Measurements from ENCODE around the gene S100A10. TPM values are rescaled to one million over a fixed set of nuclear protein-coding genes. Genes with fewer than 3 reads are reported as not detected.

Gene S100A10
- total RNA-seq, 1 experiment from 2014 or later = 2,143 TPM

DNA sequence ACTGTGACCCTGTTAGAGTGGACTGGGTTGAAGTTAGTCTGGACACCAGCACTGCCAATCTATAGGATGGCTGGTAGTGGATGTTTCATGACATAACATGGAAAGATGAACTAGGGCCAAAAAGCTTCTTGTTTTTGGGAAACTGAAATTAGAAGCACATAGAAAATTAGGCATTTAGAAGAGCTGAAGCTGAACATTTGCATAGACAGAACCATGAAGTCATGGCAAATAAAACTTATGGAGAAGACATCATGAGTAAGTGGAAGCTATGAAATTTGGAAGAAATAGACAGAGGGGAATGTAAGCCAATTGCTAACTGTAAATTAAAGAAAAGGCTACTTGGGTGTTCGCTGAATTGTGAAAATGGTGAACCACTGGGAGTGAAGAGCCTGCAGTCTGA is 45.8 kb upstream of the S100A10 start:
- intact Hi-C loops (cut with micrococcal nuclease; ENCODE audit: unreplicated experiment) = no loop called here
- H3K27me3 ChIP-seq (replicated peaks; ENCODE audit: control insufficient read depth, insufficient read depth, low read length) = no peaks in the 10 kb centered on the region
- Mint-ChIP-seq H3K9me3 (ENCODE audit: unreplicated experiment) (no peaks in the 10 kb centered on the region), H3K4me3 (ENCODE audit: unreplicated experiment) (no peak overlapping the region), H3K36me3 (ENCODE audit: insufficient read depth, unreplicated experiment) (peaks cover 24% of the 10 kb centered on the region), H3K4me1 (ENCODE audit: low read depth, unreplicated experiment) (no peaks in the 10 kb centered on the region), H3K27ac (ENCODE audit: unreplicated experiment) (no peak overlapping the region), H3K27me3 (ENCODE audit: insufficient read depth, unreplicated experiment) (no peaks in the 10 kb centered on the region)
- H3K36me3 ChIP-seq (ENCODE audit: control insufficient read depth, insufficient read depth, low read length) = no peaks in the 10 kb centered on the region
- BruUV-seq (replicated peaks) = no TSS peak
- DNase-seq = no peak
- TF ChIP-seq, protein P1, sequence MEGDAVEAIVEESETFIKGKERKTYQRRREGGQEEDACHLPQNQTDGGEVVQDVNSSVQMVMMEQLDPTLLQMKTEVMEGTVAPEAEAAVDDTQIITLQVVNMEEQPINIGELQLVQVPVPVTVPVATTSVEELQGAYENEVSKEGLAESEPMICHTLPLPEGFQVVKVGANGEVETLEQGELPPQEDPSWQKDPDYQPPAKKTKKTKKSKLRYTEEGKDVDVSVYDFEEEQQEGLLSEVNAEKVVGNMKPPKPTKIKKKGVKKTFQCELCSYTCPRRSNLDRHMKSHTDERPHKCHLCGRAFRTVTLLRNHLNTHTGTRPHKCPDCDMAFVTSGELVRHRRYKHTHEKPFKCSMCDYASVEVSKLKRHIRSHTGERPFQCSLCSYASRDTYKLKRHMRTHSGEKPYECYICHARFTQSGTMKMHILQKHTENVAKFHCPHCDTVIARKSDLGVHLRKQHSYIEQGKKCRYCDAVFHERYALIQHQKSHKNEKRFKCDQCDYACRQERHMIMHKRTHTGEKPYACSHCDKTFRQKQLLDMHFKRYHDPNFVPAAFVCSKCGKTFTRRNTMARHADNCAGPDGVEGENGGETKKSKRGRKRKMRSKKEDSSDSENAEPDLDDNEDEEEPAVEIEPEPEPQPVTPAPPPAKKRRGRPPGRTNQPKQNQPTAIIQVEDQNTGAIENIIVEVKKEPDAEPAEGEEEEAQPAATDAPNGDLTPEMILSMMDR (IDR thresholded peaks at IDR 0.05; ENCODE audit: insufficient read depth in 1 of 2, low read depth in 1 of 2, low read length in 1 of 2, severe bottlenecking in 1 of 2, unreplicated experiment in 1 of 2) = no peak
- no peaks in the 10 kb centered on the region for H3K9me3 ChIP-seq
- POLR2A ChIA-PET = no interaction called here
- CTCF ChIA-PET = no interaction called here
- H3K4me1 ChIP-seq = peaks cover 10% of the 10 kb centered on the region
- no peak overlapping the region for H3K4me3 ChIP-seq (ENCODE audit: low read depth, low read length)

DNA sequence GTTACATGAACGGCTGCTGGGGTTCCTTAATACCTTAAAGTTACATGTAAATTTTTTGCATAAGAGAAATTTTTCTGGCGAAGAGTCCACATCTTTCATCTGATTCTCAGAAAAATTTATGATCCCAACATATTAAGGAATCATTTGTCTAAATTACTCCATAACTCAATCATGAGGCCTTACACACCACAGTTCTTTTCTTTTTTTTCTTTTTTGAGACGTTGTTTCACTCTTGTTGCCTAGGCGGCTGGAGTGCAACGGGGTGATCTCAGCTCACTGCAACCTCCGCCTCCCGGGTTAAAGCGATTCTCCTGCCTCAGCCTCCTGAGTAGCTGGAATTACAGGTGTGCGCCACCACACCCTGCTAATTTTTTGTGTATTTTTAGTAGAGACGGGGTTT is 45.2 kb upstream of the S100A10 start:
- H3K27me3 Mint-ChIP-seq (ENCODE audit: insufficient read depth, unreplicated experiment) = no peaks in the 10 kb centered on the region
- ChIA-PET POLR2A (no interaction called here), CTCF (no interaction called here)
- H3K27ac Mint-ChIP-seq (ENCODE audit: unreplicated experiment) = no peak overlapping the region
- Histone ChIP-seq H3K9me3 (no peaks in the 10 kb centered on the region), H3K36me3 (ENCODE audit: control insufficient read depth, insufficient read depth, low read length) (no peaks in the 10 kb centered on the region), H3K27me3 (replicated peaks; ENCODE audit: control insufficient read depth, insufficient read depth, low read length) (no peaks in the 10 kb centered on the region), H3K4me1 (peaks cover 16% of the 10 kb centered on the region), H3K4me3 (ENCODE audit: low read depth, low read length) (no peak overlapping the region)
- peaks cover 28% of the 10 kb centered on the region for H3K36me3 Mint-ChIP-seq (ENCODE audit: insufficient read depth, unreplicated experiment)
- intact Hi-C loops (cut with micrococcal nuclease; ENCODE audit: unreplicated experiment) = no loop called here
- no peaks in the 10 kb centered on the region for H3K9me3 Mint-ChIP-seq (ENCODE audit: unreplicated experiment)
- H3K4me1 Mint-ChIP-seq (ENCODE audit: low read depth, unreplicated experiment) = no peaks in the 10 kb centered on the region
- BruUV-seq (replicated peaks) = no TSS peak
- TF ChIP-seq, protein P1 (IDR thresholded peaks at IDR 0.05; ENCODE audit: insufficient read depth in 1 of 2, low read depth in 1 of 2, low read length in 1 of 2, severe bottlenecking in 1 of 2, unreplicated experiment in 1 of 2) = no peak
- no peak overlapping the region for H3K4me3 Mint-ChIP-seq (ENCODE audit: unreplicated experiment)
- DNase-seq = no peak

DNA sequence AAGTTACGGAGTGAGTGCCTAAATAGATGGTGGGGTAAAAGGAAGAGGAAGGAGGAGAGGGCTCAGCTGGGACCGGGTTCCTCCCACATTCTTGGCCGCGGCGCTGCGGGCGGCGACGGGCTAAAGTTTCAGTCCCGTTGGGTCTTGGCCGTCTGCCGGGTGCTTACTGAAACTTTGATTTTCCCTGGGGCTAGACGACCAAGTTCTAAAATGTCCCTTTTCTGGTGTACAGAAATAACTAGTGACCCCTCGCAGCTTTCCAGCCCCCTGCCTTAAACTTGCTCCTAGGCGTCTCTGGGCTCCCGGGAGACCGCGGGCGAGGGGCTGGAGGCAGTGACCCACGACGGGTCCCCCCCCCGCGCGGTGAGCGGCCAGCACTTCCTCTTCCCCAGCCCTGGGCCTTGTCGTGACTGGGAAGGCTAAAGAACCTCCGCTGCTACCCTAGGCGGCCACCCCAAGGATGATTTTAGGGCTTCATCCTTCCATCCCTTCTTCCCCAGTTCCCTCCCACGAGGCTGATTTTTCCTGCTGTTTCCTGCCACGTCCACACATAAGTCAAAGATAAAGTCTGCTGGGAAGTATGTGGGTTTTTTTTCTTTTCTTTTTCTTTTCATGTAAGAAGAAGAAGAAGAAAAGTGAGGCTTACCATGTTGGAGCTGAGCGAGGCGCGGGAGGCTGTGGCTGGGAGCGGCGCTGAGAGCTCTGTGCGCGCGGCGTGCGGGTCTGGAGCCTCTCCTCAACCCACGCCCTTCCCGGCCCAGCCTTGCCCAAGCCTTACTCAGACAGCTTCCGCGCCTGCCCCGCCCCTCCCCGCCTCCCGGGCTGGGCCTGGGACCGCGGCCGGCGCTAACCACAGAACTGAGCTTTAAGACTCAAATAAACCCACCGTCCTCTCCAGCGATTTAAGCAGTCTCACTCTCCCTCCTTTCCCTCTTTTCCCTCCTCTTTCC is 42.9 kb upstream of the S100A10 start, which contains the start of gene S100A11:
S100A11 (minus strand) TSS at position 738 of the 950 bp plus-strand sequence; CDS start at position 649, 89 bp downstream.
- Mint-ChIP-seq H3K4me3 (ENCODE audit: unreplicated experiment) (peak within 1 kb of the TSS; percentile 97), H3K9me3 (ENCODE audit: unreplicated experiment) (peaks cover 8% of the 10 kb centered on the region), H3K36me3 (ENCODE audit: insufficient read depth, unreplicated experiment) (peaks cover 47% of the 10 kb centered on the region), H3K27ac (ENCODE audit: unreplicated experiment) (peak within 1 kb of the TSS; percentile 94), H3K27me3 (ENCODE audit: insufficient read depth, unreplicated experiment) (no peaks in the 10 kb centered on the region), H3K4me1 (ENCODE audit: low read depth, unreplicated experiment) (peaks cover 7% of the 10 kb centered on the region)
- Histone ChIP-seq H3K27me3 (replicated peaks; ENCODE audit: control insufficient read depth, insufficient read depth, low read length) (no peaks in the 10 kb centered on the region), H3K4me1 (peaks cover 18% of the 10 kb centered on the region), H3K36me3 (ENCODE audit: control insufficient read depth, insufficient read depth, low read length) (peaks cover 1% of the 10 kb centered on the region), H3K4me3 (ENCODE audit: low read depth, low read length) (peak within 1 kb of the TSS; percentile 85), H3K9me3 (no peaks in the 10 kb centered on the region)
- peak; percentile 87 to 90 for DNase-seq
- BruUV-seq (replicated peaks) = TSS peak; percentile 65
- ChIA-PET CTCF (interaction anchor here (0.6 to 2.8 kb wide), 16 partner anchors 11 to 422 kb away, joined by 3 to 24 read pairs (median 4); partner anchors contain the start of gene THEM4), POLR2A (interaction anchor here (0.5 to 2.3 kb wide), 6 partner anchors 11 to 100 kb away, joined by 3 to 16 read pairs (median 5); no protein-coding TSS in a partner anchor)
- intact Hi-C loops (cut with micrococcal nuclease; ENCODE audit: unreplicated experiment) = no loop called here
- TF ChIP-seq, protein P1 (IDR thresholded peaks at IDR 0.05; ENCODE audit: insufficient read depth in 1 of 2, low read depth in 1 of 2, low read length in 1 of 2, severe bottlenecking in 1 of 2, unreplicated experiment in 1 of 2) = no peak

Data from Caco-2 (cell line).